CD1c-positive myeloid dendritic cell (primary cell): ENCODE measurements around the gene CT47C1.

Experiments used
- DNase-seq: peaks from one replicate; pipeline ENCODE4 v3.0.0-alpha.2; 2016; ENCODE audit errors: extremely low spot score

The CT47C1 gene

DNA sequence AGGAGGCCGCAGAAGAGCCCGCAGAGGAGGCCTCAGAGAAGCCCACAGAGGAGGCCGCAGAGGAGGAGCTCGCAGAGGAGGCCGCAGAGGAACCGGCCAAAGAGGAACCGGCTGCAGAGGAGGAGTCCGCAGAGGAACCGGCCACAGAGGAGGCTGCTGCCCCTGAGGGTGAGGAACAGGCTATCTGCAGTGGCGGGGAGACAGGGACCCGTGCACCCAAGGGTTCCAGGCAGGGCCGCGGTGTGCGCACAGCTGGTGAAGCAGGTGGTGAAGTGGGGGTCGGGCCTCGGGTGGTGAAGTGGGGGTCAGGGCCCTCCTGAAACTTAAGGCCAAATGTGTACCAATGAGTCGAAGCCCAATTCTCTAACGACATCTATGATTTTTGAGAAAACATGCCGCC is 1.1 kb downstream of the CT47C1 start:
- DNase-seq = no peak

DNA sequence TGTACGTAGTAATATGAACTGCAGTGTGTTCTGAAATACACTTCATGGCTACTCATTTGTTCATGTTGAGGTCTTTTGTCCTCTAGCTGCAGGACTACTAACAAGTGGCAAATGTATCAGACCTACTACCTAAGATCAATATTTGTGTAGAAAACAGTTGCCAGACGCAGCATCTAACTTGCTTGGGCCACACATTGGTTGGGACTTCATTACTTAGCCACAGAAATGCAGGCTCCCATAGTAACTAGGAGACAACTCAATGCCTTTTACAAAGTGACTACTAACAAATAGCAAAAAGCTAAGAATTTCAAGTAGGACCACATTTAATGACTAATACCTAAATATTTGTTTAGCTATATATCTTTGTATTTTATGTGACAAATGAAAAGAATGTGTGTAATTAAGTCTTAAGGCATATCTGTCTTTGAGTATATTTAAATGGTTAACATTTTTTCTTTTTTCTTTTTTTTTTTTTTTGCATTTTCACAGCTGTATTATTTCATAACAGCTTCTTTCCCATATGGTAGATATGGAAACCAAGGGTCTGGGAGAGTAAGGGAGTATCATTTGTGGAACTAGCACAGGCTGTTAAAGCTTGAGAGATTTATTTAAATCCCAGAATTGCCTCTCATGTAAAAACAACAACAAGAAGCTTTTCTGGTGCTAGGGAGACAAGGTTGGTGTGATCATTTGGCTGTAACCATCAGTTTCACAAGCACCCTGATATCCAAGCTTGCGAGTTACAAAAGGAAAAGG is 2.7 kb downstream of the CT47C1 start:
- no peak for DNase-seq

DNA sequence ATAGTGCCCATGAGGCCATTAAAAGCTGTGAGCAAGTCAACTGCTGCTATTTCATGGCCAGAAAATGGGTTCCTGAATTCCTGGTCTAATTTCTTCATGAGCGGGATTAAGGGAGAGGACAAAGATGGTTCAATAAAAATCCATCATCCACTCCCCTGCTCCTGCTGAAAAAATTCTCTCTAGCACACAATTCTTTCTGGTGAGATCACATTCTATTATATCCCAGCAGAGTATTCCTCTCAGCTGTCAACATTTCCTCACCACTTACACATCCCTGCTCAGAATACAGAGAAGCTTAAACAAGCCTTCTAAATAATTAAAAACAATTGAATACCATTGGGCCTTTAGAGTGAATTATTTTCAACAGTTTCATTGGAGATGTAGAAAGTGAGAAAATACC is 9.5 kb downstream of the CT47C1 start:
- no peak for DNase-seq

- DNase-seq = no peak
Measured at GRCh38 chrX:119084766-119085165, 12.0 kb downstream of the CT47C1 start.

- DNase-seq = no peak
Measured at GRCh38 chrX:119087121-119087520, 14.3 kb downstream of the CT47C1 start.

DNA sequence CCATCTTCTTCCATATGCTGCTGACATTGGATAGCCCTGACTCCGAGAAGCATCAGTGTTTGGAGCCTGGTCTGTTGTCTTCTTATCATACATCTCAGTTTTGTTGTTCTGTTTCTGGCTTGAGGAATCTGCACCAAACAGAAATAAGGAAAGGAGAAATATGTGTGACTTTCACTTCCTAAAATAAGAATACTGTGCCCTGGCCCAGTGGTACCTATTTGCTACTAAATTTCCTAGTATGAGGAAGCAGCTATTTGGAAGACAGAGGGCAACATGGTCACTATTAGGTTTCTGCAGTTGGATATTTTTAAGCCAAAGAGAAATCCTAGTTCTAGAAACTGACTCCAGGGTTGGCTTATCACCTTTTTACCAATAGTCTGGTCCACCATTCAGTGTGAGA is 16.8 kb downstream of the CT47C1 start:
- DNase-seq = peak; percentile 42

DNA sequence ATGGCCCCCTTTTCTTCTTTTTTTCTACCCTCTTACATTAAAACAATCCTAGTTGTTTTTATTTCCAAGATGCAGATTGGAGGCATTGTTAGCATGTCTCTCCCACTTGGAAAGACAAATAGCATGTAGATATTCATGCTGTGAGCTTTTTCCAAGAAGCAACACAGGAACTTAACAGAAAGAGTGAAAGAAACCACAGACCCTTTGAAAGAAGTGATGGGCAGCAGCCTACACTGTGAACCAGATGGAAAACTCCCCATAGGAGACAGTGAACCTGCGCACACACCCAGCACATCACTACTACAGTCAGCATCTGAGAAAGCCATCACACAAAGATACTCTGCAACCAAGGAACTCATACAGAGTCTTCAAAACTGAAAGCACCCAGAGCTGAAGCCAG is 17.8 kb downstream of the CT47C1 start:
- no peak for DNase-seq

GRCh38 chrX:119093991-119094735 is 21.4 kb downstream of the CT47C1 start:
- DNase-seq = no peak

- DNase-seq = no peak
Measured at GRCh38 chrX:119094819-119095218, 22.0 kb downstream of the CT47C1 start.

DNA sequence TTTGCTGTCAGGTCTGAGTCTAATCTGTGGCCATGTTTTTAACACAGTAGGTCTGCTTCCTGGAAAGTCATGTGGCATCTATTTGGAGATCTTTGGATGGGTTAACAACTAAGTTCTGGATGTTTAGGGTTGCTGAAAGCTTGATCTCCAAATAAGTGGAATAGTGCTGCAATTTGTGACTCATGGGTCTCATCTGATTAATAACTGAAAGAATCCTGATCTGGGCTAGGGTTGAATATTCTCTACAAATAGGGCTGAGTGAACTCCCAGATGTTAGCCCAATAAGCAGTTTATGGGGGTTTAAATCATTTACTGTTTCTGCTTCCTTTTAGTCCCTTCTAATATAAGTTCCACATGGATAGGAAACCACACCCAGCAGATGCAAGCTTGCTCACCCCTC is 23.1 kb downstream of the CT47C1 start:
- no peak for DNase-seq

- DNase-seq = no peak
Measured at GRCh38 chrX:119101168-119101567, 28.4 kb downstream of the CT47C1 start.

DNA sequence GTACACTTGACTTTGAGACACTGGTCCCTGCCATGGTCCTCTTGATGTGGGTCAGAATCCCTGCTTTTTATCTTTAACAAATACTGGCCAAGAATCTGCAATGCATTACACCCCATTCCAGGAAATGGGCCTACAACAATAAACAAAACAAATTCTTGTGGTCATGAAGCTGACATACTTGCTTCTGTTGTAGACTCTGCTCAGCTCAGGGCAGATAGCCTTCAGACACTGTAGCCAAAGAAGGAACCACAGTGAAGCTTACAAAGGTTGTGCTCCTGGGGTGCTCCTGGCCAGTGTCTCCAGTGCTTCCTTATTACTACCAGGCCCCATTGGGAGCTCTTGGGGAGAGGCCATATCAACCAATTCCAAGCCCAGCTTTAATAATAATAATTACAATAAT is 33.0 kb downstream of the CT47C1 start:
- no peak for DNase-seq

DNA sequence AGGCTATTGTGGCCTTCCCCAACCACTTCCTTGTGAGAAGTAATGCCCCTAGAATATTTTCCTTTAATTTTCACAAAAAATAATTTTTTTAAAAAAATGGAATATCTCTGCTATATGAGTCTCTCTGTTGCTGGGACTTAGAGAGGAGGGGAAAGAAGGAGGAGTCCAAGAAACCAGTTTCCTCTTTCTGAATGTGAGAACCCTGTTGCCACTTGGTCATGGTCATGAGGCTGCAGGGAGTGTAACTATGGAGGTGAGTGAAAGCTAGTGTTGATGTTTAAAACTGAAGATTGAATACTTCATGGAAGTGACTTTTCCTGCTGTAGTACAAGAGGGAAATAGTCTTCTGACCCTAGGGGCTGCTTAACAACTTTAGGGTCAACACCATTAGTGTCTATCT is 34.4 kb downstream of the CT47C1 start:
- no peak for DNase-seq

GRCh38 chrX:119118780-119119395 is 46.1 kb downstream of the CT47C1 start:
- DNase-seq = peak; percentile 40

DNA sequence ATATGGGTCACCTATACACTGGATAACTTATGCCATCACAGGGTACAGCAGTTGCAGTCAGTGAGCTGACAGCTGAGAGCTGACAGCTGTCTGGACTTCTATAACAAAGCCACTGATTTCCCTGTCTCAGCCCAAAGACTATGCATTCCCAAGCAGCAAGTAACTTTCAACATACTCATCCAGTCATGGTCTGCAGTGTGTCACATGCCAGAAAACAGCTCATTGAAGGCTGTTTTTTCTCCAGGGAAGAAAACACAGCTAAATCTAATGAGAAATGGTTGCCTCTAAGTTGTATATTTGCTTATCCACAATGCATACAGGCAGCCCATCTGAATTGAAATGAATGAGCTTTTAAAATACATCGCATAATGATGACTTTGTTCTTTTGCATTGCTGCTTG is 48.5 kb downstream of the CT47C1 start:
- DNase-seq = no peak
